H1 (cell line): Measurements from ENCODE around the gene MAPK4. TPM values are rescaled to one million over a fixed set of nuclear protein-coding genes. Genes with fewer than 3 reads are reported as not detected.

Experiments
- CBX8 ChIP-seq: fragments of 300-800, 300-1000 bp; sonication (generic); IDR thresholded peaks from 2 replicates; pipeline ENCODE4 v1.7.1; 2016; ENCODE audit warnings: low read depth, low read length, borderline replicate concordance
- CTBP2 ChIP-seq: IDR thresholded peaks from 2 replicates; pipeline ENCODE4 v1.7.0; 2011; ENCODE audit warnings: borderline replicate concordance, mild to moderate bottlenecking, moderate library complexity, mixed read lengths, low read length; ENCODE audit not compliant: insufficient read depth, insufficient read length
- polyA plus RNA-seq, 7 experiments: library from polyadenylated mRNA; depleted of rRNA in 3 of 7; stranded (reverse) in 5 of 7; unstranded in 2 of 7; fragments of >200 nt in 5 of 7; fragments of 200-250 nt in 2 of 7; gene quantifications; 1 replicate in 5 of 7; 2 replicates in 1 of 7; 4 replicates in 1 of 7; pipeline versions ENCODE4 v1.2.1 to v1.2.3, GENCODE V29; 2011 to 2013; ENCODE audit warnings: missing spikeins in 2 of 7, mixed read lengths in 2 of 7
- total RNA-seq: library from RNA; stranded (reverse); fragmentation: NEBNext Ultra II Directional; extraction: Animal tissue kit (Norgen Biotek cat#: 25700); gene quantifications from 2 replicates; pipeline ENCODE4 v1.2.1, GENCODE V29; 2021

MAPK4 gene
- total and polyA plus RNA-seq, 2 of the 8 experiments (the other 6 are each of a cell fraction or from before 2014, with no cell fraction given), result 3.2 to 3.7 TPM

- no peak for TF ChIP-seq CTBP2
- no peak for TF ChIP-seq CBX8
These were observed 97.1 kb downstream of the MAPK4 start (continued) for GRCh38 chr18:50656841-50657470.
